HL-60 (cell line): ENCODE measurements around the gene OSBP2.
A peak's percentile ranks its signal among the peaks of the same experiment; 100 is the strongest.
"Not testable (repeated sequence)": the region's sequence is repeated elsewhere in the genome, so short reads cannot be mapped to it uniquely, and the experiment has no call there.

Experiments used
- DNase-seq, 2 experiments: peaks; one replicate each; pipeline ENCODE4 v3.0.0-alpha.2; 2010 to 2020; ENCODE audit warnings: low read depth in 1 of 2, low spot score in 1 of 2
- H3K27ac ChIP-seq: fragments of 250-450 bp; sonication (Bioruptor Pico); replicated peaks from 2 replicates; pipeline ENCODE4 v1.5.1; 2020; ENCODE audit warnings: mild to moderate bottlenecking, moderate library complexity
- H3K27me3 ChIP-seq: fragments of 250-450 bp; sonication (Bioruptor Pico); 2 replicates; pipeline ENCODE4 v1.5.1; 2021; ENCODE audit warnings: mild to moderate bottlenecking, moderate library complexity; ENCODE audit not compliant: insufficient read depth, poor library complexity, severe bottlenecking
- H3K4me3 ChIP-seq: replicated peaks from 2 replicates; pipeline ENCODE4 v1.5.1; 2011; ENCODE audit warnings: mild to moderate bottlenecking, control low read depth, low read length; ENCODE audit not compliant: insufficient read depth
- GABPA ChIP-seq: IDR thresholded peaks from 2 replicates; pipeline ENCODE4 v1.6.1; 2012; ENCODE audit warnings: low read depth
- POLR2AphosphoS5 ChIP-seq: IDR thresholded peaks from 2 replicates; pipeline ENCODE4 v1.6.1; 2012; ENCODE audit warnings: low read depth
- SPI1 ChIP-seq: IDR thresholded peaks from 2 replicates; pipeline ENCODE4 v1.6.1; 2012; ENCODE audit warnings: low read depth, mild to moderate bottlenecking, borderline replicate concordance
- TF ChIP-seq, protein P1 (sequence below): IDR thresholded peaks from 2 replicates; pipeline ENCODE4 v1.6.1; 2012; ENCODE audit warnings: low read depth; ENCODE audit not compliant: insufficient replicate concordance
- TF ChIP-seq, protein P2 (sequence below): IDR thresholded peaks from one replicate; pipeline ENCODE4 v1.5.1; 2011; ENCODE audit warnings: low read length, control low read depth, inconsistent platforms; ENCODE audit not compliant: insufficient read depth

The OSBP2 gene

DNA sequence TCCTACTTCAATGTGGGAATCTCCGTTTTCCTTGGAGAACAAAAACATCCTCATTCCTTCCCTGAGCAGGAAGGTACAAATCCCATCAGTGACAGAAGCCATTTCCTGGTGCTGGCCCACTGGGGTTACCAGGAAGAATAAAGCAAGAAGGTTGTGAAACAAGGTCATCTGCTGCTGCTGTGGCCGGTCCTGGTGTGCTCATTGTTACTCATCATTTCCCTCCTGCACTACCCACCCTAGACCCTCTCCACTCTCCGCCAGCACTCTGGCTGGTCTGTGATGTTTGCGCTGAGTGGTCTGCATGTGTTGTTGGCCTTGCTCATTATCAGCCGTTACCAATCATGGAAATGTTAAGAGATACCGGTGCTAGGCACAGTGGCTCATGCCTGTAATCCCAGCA lies 37.0 kb downstream of the OSBP2 start:
- H3K4me3 ChIP-seq, result no peak overlapping the region
- TF ChIP-seq GABPA, result no peak
- TF ChIP-seq SPI1, result no peak
- TF ChIP-seq, protein P1, sequence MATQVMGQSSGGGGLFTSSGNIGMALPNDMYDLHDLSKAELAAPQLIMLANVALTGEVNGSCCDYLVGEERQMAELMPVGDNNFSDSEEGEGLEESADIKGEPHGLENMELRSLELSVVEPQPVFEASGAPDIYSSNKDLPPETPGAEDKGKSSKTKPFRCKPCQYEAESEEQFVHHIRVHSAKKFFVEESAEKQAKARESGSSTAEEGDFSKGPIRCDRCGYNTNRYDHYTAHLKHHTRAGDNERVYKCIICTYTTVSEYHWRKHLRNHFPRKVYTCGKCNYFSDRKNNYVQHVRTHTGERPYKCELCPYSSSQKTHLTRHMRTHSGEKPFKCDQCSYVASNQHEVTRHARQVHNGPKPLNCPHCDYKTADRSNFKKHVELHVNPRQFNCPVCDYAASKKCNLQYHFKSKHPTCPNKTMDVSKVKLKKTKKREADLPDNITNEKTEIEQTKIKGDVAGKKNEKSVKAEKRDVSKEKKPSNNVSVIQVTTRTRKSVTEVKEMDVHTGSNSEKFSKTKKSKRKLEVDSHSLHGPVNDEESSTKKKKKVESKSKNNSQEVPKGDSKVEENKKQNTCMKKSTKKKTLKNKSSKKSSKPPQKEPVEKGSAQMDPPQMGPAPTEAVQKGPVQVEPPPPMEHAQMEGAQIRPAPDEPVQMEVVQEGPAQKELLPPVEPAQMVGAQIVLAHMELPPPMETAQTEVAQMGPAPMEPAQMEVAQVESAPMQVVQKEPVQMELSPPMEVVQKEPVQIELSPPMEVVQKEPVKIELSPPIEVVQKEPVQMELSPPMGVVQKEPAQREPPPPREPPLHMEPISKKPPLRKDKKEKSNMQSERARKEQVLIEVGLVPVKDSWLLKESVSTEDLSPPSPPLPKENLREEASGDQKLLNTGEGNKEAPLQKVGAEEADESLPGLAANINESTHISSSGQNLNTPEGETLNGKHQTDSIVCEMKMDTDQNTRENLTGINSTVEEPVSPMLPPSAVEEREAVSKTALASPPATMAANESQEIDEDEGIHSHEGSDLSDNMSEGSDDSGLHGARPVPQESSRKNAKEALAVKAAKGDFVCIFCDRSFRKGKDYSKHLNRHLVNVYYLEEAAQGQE, result no peak
- TF ChIP-seq, protein P2, sequence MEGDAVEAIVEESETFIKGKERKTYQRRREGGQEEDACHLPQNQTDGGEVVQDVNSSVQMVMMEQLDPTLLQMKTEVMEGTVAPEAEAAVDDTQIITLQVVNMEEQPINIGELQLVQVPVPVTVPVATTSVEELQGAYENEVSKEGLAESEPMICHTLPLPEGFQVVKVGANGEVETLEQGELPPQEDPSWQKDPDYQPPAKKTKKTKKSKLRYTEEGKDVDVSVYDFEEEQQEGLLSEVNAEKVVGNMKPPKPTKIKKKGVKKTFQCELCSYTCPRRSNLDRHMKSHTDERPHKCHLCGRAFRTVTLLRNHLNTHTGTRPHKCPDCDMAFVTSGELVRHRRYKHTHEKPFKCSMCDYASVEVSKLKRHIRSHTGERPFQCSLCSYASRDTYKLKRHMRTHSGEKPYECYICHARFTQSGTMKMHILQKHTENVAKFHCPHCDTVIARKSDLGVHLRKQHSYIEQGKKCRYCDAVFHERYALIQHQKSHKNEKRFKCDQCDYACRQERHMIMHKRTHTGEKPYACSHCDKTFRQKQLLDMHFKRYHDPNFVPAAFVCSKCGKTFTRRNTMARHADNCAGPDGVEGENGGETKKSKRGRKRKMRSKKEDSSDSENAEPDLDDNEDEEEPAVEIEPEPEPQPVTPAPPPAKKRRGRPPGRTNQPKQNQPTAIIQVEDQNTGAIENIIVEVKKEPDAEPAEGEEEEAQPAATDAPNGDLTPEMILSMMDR, result no peak
- no peak overlapping the region for H3K27ac ChIP-seq
- no peak for DNase-seq
- no peaks in the 10 kb centered on the region for H3K27me3 ChIP-seq

DNA sequence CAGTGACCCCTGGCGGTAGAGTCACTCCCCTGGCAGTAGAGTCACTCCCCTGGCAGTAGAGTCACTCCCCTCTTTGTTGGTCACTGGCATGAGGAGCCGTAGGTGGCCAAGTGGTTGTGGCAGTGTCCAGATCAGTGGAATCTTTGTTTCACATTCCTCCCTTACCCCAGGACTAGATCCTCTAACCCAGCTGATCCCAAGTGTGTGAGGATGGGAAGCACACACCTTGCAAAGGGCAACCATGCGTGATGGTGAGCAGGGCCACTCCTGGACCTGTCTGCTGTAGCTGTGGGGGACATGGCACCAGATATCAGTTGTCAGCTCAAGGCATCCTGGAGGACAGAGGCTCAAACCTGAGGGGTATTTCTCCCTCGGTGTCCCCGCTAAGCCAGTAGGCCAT lies 37.8 kb downstream of the OSBP2 start:
- Histone ChIP-seq H3K27ac (no peak overlapping the region), H3K27me3 (no peaks in the 10 kb centered on the region), H3K4me3 (no peak overlapping the region)
- TF ChIP-seq, protein P1, result no peak
- TF ChIP-seq, protein P2, result no peak
- no peak for TF ChIP-seq GABPA
- no peak for TF ChIP-seq POLR2AphosphoS5
- no peak for TF ChIP-seq SPI1
- no peak for DNase-seq

DNA sequence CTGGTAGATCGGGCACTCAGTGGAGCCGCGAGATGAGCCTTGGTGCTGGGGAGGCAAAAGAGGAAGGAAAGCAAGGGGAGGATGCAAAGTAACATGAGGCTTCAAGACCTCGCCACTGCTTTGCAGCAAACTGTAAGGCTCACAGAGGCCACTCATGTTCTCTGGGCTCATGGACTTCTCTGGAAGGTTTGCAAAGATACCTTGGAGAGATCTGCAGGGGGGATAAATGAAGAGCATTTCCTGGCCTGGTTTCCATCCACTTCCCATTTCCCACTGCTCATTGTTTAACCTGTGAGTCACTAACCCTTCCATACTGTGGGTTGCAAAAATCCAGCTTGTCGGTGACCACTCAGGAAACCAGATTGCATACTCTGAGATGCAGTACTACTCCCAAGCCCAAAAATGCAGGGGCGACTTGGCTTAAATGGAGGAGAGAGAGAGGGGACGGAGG lies 38.5 kb downstream of the OSBP2 start:
- Histone ChIP-seq H3K27me3 (no peaks in the 10 kb centered on the region), H3K4me3 (no peak overlapping the region), H3K27ac (no peak overlapping the region)
- TF ChIP-seq, protein P2, result no peak
- TF ChIP-seq POLR2AphosphoS5, result no peak
- TF ChIP-seq, protein P1, result no peak
- peak in 1 of 2 experiments; percentile 25 for DNase-seq

DNA sequence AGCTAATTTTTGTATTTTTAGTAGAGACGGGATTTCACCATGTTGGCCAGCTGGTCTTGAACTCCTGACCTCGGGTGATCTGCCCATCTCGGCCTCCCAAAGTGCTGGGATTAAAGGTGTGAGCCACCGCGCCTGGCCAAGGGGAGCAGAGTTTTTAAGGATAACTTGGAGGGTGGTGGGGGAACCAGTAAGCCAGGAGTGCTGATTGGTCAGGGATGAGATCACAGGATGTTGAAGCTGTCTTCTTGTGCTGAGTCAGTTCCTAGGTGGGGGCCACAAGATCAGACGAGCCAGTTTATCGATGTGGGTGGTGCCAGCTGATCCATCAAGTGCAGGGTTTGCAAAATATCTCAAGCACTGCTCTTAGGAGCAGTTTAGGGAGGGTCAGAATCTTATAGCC lies 45.3 kb downstream of the OSBP2 start:
- DNase-seq, H3K4me3 ChIP-seq, H3K27ac ChIP-seq, H3K27me3 ChIP-seq: not testable (repeated sequence)

DNA sequence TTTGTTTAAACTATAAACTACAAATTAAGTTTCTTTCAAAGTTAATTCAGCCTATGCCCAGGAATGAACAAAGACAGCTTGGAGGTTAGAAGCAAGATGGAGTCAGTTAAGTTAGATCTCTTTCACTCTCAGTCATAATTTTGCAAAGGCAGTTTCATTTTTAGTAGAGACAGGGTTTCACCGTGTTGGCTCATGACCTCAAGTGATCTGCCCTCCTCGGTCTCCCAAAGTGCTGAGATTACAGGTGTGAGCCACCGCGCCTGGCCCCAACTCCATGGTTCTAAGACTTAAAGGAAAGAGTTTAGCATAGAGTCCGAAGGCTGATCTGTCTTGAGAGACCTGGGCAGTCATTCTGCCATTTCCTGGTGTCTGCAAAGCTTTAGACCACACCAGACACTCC lies 45.8 kb downstream of the OSBP2 start:
- H3K4me3 ChIP-seq, DNase-seq, H3K27ac ChIP-seq, H3K27me3 ChIP-seq: not testable (repeated sequence)
